ENCODE measurements around the gene CATSPER1.

Gene CATSPER1

GRCh38 chr11:65968600-65969482 is 57.4 kb downstream of the CATSPER1 start:
- no peak for DNase-seq (ENCODE audit: low read depth)

GRCh38 chr11:65967329-65967934 is 58.8 kb downstream of the CATSPER1 start:
- DNase-seq (ENCODE audit: low read depth) = no peak
